Urothelium cell line (cell line): ENCODE data around the gene RAI14.

Source experiments
- DNase-seq: peaks from one replicate; pipeline ENCODE4 v3.0.0; 2011; ENCODE audit warnings: low spot score, mixed read lengths
- FAIRE-seq: peaks from 2 replicates; lab custom pipeline; 2011; peaks lifted over from hg19 to GRCh38; lab: Jason Lieb, UNC

RAI14 gene

DNA sequence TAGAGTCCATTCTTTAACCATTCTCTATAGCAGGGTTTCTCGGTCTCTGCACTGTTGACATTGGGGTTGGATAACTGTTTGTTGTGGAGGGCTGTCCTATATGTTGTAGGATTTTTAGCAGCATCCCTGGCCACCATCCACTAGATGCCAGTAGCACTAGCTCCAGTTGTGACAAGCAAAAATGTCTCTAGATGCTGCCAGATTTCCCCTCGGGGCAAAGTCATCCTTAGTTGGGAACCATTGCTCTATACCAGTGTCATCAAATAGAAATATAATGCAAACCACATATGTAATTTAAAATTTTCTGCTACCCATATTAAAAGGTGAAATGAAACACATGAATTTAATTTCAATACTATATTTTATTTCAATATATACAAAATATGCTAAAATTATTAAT, 185.7 kb downstream of the RAI14 start:
- DNase-seq: no peak
- no peak for FAIRE-seq

DNA sequence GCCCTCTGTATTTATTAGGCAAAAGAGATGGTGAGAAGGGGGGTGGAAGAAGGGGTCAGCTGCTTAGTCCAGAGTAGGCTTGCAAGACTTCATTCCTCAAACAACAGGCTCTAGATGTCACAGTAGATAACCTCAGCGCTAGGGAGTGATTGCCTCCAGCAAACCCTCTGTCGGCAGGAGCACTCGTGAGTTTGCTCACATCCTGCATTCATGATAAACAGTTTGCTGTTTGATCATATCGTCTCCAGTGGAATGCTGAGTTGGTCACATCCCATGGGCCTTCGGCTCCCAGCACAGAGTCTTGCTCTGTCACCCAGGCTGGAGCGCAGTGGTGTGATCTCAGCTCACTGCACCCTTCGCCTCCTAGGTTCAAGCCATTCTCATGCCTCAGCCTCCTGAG, 186.4 kb downstream of the RAI14 start:
- no peak for FAIRE-seq

DNA sequence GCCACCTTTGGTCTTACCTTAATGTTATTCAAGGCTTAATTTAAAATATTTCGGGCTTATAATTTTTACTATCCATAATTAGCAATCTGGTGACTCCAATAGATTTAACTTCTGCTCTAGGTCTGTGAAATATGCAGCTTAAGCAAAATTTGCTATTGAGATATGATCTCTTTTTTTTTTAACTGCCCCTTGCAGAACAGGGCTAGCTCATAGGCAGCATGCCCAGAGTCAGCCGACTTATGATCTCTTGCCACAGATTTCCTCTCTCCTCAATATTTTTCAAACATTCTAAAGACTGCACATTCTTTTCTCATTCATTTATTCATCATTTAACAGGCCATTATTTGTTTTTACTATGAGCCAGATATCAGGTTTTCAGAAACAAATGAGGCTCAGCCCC, 187.4 kb downstream of the RAI14 start:
- no peak for FAIRE-seq
- DNase-seq: no peak

More for the DNA sequence above, 186.4 kb downstream of the RAI14 start:
- no peak for DNase-seq

DNA sequence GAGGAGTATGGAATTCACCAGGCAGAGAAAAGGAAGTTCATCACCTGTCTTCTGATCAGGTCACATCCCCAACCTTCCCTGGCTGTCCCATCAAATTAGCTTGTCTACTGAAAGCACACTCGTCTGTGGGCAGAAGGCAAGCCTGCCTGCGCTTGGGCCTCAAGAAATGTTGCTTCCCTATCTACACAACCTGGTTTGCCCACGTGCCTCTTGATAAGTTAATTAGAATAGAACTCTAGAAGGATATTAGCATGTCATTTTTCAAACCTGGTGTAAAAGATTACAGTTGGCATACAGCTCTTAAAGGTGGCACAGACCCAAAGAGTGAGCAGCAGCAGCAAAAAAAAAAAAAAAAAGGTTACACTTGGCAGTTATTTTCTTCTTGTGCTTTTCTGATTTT, 188.0 kb downstream of the RAI14 start:
- FAIRE-seq: no peak

DNA sequence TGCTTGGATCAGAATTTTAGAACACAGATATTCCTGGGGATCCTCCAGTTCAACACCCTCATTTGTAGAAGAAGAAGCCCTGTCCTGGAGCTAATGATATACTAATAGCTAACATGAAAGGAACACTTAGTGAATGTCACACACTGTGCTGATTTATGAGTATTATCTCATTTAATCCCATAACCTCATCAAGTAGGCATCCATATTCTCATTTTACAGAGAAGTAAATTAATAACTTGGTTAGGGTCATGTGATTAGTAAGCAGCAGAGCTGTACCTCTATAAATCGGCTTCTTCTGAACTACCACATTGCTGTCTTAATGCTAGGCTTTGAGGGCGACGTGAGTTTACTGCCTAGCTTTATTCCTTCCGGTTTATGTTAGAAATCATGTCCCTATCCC, 188.9 kb downstream of the RAI14 start:
- FAIRE-seq (peak; percentile 86), DNase-seq (no peak)

More for the DNA sequence above, 188.0 kb downstream of the RAI14 start:
- DNase-seq: no peak

- DNase-seq: no peak
- no peak for FAIRE-seq
Measured at GRCh38 chr5:34847056-34847455, 190.9 kb downstream of the RAI14 start.

- FAIRE-seq (no peak), DNase-seq (no peak)
Measured at GRCh38 chr5:34847552-34847951, 191.4 kb downstream of the RAI14 start.

- FAIRE-seq (no peak), DNase-seq (no peak)
Measured at GRCh38 chr5:34848230-34848629, 192.1 kb downstream of the RAI14 start.

- DNase-seq (no peak), FAIRE-seq (no peak)
Measured at GRCh38 chr5:34849253-34849652, 193.1 kb downstream of the RAI14 start.

GRCh38 chr5:34854459-34855174, 198.5 kb downstream of the RAI14 start:
- no peak for DNase-seq

DNA sequence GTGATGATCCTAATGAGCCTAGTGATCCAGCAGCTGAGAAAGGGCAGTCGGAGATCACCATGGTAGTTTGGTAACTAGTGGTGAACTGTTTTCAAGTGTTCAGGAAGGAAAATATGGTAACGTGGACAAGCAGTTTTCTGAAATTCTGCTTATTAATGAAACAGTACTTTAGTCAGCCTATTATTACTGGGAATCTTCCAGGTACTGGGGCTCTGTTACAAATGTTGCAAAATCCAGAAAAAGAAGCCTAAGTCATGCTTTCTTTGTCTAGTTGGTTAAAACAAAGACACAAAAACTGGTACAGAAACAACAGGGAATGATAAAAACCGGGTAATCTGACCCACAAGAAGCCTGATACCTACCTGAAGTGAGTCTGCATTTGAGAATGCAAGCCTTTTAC, 201.0 kb downstream of the RAI14 start:
- no peak for DNase-seq

More at GRCh38 chr5:34854459-34855174, 198.5 kb downstream of the RAI14 start:
- no peak for FAIRE-seq

DNA sequence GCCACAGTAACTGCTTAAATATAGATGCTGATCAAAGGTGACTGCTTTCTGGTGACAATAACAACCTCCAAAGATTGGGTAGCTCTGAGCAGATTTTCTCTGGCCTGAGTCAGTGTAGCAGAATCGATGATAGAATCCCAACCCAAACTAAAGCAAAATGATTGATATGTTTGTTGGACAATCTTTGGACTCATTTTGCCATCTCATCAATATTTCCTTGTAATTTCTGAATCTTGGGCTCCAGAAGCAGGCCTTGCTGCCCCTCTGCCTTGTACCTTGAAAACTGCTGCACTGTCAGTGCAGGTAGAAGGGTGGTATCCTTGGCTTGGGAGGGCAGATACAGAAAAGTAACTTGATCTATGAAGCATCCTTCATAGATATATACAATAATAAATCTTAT, 201.8 kb downstream of the RAI14 start:
- DNase-seq: no peak
- no peak for FAIRE-seq

More for the DNA sequence above, 201.0 kb downstream of the RAI14 start:
- no peak for FAIRE-seq

DNA sequence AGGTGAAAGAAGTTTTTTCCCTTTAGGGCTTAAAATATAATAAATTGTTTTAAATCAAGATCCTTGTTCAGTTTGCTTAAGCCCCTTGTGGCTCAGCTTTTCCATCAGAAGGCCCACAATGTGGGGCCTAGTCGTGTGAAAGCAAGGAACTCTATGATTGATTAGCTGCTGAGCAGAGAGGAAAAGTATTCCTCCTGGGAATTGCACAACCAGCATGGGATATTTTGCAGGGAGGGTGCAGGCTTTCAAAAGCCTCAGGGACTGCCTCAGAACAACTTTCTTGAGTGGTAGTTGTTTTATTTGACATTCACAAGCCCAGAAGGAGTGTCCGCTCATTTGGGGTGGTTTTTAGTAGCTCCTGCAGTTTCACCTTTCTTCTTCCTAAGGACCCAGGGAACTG, 202.7 kb downstream of the RAI14 start:
- FAIRE-seq: no peak

GRCh38 chr5:34859253-34859652, 203.1 kb downstream of the RAI14 start:
- no peak for DNase-seq
- no peak for FAIRE-seq

More for the DNA sequence above, 202.7 kb downstream of the RAI14 start:
- DNase-seq: no peak

GRCh38 chr5:34863946-34864345, 207.8 kb downstream of the RAI14 start:
- FAIRE-seq (no peak), DNase-seq (no peak)

- DNase-seq (no peak), FAIRE-seq (no peak)
Measured at GRCh38 chr5:34865091-34865490, 209.0 kb downstream of the RAI14 start.

DNA sequence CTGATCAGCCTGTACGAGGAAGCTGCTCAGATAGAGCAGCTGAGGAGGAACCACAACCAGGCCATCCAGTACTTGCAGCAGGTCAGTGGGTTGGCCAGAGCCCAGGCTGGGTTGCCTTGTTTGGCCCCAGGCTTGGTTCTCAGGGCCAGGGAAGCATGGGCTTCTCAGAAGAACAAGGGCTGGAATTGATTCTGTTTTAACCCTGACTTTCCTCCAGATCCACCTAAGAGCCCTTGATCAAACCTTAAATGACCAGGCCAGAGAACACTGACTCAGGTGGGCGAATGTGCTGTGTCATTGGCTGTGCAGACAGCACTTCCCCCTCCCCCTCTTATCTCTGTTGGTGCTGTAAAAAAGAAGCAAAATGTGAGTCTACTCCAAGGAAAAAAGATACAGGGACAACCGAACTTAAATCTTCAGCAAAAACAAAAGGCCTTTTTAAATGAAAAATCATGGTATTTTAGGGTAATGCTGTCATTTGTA, 210.9 kb downstream of the RAI14 start:
- DNase-seq (no peak), FAIRE-seq (no peak)

GRCh38 chr5:34867660-34868059, 211.5 kb downstream of the RAI14 start:
- DNase-seq: no peak
- FAIRE-seq: no peak

DNA sequence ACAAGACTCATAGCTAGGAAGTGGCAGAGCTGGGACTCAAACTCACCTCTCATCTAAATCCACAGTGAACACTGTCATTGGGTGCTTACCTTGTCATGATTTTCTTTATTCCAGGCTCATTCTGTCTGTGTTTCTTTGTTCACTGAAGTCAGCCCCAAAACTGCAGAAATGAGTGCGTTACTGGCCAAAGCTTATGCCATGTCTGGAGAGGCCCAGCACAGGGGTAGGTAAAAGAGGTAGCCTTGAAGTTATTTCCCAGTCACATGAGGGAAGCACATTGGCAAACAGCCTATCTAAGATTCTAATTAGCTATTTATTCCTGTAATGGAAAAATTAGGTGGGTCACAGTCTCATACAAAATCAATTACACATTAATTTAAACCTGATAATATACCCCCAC, 212.7 kb downstream of the RAI14 start:
- no peak for DNase-seq
- FAIRE-seq: no peak

GRCh38 chr5:34869256-34869655, 213.1 kb downstream of the RAI14 start:
- no peak for FAIRE-seq
- no peak for DNase-seq

DNA sequence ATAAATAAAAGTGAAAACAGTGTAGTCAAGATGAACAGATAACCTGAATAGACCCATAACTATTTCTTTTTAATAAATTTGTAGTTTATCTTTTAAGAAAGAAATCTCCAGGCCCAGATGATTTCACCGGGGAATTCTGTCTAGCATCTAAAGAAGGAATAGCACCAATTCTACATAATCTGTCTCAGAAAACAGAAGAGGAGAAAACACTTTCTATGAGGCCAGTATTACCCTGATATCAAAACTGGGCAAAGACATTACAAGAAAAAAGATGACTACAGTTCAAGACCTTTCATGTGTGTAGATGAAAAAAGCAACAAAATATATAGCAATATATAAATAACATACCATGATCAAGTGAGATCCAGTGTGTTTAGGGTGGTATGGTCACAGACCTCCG, 214.3 kb downstream of the RAI14 start:
- no peak for FAIRE-seq
- no peak for DNase-seq

DNA sequence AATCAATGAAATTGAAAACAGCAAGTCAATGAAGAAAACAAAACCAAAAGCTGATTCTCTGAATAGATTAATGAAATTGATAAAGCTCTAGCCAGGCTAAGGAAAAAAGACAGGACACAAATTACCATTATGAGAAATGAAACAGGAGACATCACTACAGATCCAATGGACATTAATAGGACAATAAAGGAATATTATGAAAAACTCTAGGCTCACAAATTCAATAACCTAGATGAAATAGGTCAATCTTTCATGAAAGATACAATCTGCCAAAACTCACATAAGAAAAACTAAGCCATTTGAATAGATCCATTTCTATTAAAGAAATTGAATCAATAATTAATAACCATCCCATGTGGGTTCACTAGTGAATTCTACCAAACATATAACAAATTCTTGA, 220.1 kb downstream of the RAI14 start:
- DNase-seq (no peak), FAIRE-seq (no peak)

- no peak for DNase-seq
- FAIRE-seq: no peak
Measured at GRCh38 chr5:34881246-34881645, 225.1 kb downstream of the RAI14 start.
